Measurements from ENCODE around the gene MORN1. TPM values are rescaled to one million over a fixed set of nuclear protein-coding genes. Genes with fewer than 3 reads are reported as not detected.
A peak's percentile ranks its signal among the peaks of the same experiment; 100 is the strongest.

MORN1 gene
- total RNA-seq, 4 donors from 2014 or later = 5.7 to 13.4 (median 8.5) TPM

DNA sequence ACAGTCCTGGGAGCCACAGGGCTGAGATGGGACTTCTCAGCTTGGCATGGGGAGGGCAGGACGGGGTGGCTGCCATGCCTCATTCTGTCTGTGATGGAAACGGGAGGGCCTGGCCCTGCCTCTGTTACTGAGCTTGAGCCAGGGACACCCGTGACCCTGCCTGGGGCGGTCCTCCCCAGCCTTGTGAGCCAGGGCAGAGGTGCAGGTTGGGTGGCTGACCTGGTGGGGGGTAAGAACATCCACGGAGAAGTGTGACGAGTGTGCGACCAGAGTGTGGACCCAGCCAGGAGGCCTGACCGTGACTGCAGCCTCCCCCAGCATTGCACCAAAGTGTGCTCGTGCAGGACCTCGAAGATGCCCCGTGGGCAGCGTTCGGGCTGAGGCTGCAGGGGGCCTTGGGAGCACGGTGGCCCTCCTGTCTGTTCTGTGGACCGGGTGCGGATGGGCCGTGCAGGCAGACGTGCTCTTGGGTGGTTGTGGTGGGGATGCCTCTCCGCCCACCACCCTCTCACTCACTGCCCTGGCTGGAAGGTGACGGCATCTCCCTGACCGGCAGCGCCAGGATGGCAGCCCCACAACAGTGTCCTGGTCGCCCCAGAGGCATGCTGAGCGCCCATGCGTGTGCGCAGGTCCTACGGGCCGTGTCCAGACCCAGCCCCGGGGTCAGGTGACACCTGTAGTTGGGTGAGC, 117.8 kb downstream of the MORN1 start:
- Histone ChIP-seq H3K36me3 (no peaks in the 10 kb centered on the region), H3K4me3 (no peak overlapping the region), H3K27ac (peak overlapping the region; percentile 41), H3K4me1 (peaks cover 98% of the 10 kb centered on the region), H3K27me3 (no peaks in the 10 kb centered on the region), H3K9me3 (no peaks in the 10 kb centered on the region)
- DNase-seq (ENCODE audit: low spot score in 2 of 2) = no peak
- WGBS = 57% methylated on average over 6 of the region's 29 CpGs
- TF ChIP-seq POLR2A (IDR thresholded peaks at IDR 0.05) (no peak), POLR2AphosphoS5 (IDR thresholded peaks at IDR 0.05) (no peak), EP300 (IDR thresholded peaks at IDR 0.05) (no peak)
- TF ChIP-seq, protein P1, sequence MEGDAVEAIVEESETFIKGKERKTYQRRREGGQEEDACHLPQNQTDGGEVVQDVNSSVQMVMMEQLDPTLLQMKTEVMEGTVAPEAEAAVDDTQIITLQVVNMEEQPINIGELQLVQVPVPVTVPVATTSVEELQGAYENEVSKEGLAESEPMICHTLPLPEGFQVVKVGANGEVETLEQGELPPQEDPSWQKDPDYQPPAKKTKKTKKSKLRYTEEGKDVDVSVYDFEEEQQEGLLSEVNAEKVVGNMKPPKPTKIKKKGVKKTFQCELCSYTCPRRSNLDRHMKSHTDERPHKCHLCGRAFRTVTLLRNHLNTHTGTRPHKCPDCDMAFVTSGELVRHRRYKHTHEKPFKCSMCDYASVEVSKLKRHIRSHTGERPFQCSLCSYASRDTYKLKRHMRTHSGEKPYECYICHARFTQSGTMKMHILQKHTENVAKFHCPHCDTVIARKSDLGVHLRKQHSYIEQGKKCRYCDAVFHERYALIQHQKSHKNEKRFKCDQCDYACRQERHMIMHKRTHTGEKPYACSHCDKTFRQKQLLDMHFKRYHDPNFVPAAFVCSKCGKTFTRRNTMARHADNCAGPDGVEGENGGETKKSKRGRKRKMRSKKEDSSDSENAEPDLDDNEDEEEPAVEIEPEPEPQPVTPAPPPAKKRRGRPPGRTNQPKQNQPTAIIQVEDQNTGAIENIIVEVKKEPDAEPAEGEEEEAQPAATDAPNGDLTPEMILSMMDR (IDR thresholded peaks at IDR 0.05) = no peak

GRCh38 chr1:2272686-2273400, 118.5 kb downstream of the MORN1 start:
- Histone ChIP-seq H3K4me3 (no peak overlapping the region), H3K27me3 (no peaks in the 10 kb centered on the region), H3K9me3 (no peaks in the 10 kb centered on the region), H3K27ac (peak overlapping the region; percentile 41), H3K36me3 (no peaks in the 10 kb centered on the region), H3K4me1 (peaks cover 98% of the 10 kb centered on the region)
- 66% methylated on average over 19 of the region's 28 CpGs for WGBS
- TF ChIP-seq EP300 (IDR thresholded peaks at IDR 0.05) (no peak), POLR2A (IDR thresholded peaks at IDR 0.05) (no peak), POLR2AphosphoS5 (IDR thresholded peaks at IDR 0.05) (no peak)
- TF ChIP-seq, protein P1 (IDR thresholded peaks at IDR 0.05) = no peak
- no peak for DNase-seq (ENCODE audit: low spot score in 2 of 2)

DNA sequence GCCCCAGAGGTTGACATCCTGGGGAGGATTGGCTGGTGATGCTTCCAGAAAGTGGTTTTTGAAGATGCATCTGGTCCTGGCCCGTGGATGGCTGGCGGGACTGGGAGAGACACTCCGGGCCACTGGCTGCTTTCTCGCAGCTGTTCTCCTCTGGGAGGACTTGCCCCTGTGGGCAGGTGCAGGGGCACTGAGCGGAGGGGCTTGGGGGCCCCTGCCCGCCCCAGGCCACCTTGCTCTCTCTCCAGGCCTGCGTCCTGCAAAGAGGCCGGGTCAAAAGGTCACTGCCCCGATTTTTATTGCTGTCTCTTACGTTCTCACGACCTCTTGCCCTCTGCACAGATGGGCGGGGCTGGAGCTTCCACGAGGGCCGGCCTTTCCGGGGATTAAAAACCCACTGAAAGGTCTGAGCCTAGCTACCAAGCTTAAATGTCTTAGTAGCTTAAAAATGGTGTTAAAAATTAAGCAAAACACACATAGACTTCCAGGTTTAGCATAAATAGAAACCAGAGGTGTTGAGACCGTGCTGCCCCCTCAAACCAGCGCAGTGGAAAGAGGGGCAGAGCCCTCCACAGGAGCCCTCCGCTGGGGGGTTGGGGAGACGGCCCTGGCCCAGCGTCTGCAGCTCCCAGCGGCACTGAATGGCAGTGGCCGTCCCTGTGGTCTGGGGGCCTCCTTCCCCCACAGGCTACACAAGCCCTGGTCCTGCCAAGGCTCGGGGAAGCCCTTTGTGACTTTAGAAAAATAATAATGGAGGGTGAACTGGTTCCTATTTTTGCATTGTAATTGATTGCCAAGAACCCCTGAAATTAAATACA, 119.3 kb downstream of the MORN1 start:
- DNase-seq (ENCODE audit: low spot score in 2 of 2) = no peak
- no peak for TF ChIP-seq POLR2A (IDR thresholded peaks at IDR 0.05)
- no peak for TF ChIP-seq EP300 (IDR thresholded peaks at IDR 0.05)
- TF ChIP-seq POLR2AphosphoS5 (IDR thresholded peaks at IDR 0.05) = no peak
- TF ChIP-seq, protein P1 (IDR thresholded peaks at IDR 0.05) = no peak
- Histone ChIP-seq H3K4me1 (peaks cover 98% of the 10 kb centered on the region), H3K27ac (peak overlapping the region; percentile 18), H3K27me3 (no peaks in the 10 kb centered on the region), H3K4me3 (no peak overlapping the region), H3K9me3 (no peaks in the 10 kb centered on the region), H3K36me3 (no peaks in the 10 kb centered on the region)
- 56% methylated on average over 21 of the region's 23 CpGs for WGBS

Other genes starting within 250 kb of the MORN1 start
- gene FAAP20, start 196.8 kb downstream of the MORN1 start, total RNA-seq = 10 to 100 TPM; 18.6 to 47.3 (median 24.9) TPM
- gene SKI, start 163.2 kb downstream of the MORN1 start, total RNA-seq = 10 to 100 TPM; 51.8 to 91.2 (median 68.1) TPM
- gene RER1, start 287 bp upstream of the MORN1 start, total RNA-seq = 10 to 100 TPM; 56.9 to 86.5 (median 81.4) TPM
- gene PEX10, start 21.0 kb upstream of the MORN1 start, total RNA-seq = 10 to 100 TPM; 16.2 to 39.2 (median 27.3) TPM
- 100 to 1,000 TPM in 3 of 4 donors, 10 to 100 TPM in 1; 83.3 to 324 (median 130) TPM for gene PLCH2, start 84.7 kb upstream of the MORN1 start, total RNA-seq
- gene PANK4, start 135.0 kb upstream of the MORN1 start, total RNA-seq = 10 to 100 TPM; 17.7 to 36.0 (median 29.7) TPM
- gene HES5, start 138.7 kb upstream of the MORN1 start, total RNA-seq = 10 to 100 TPM in 1 of 4 donors, 1 to 10 TPM in 3; 2.6 to 12.0 (median 5.9) TPM
- 100 to 1,000 TPM in 1 of 4 donors, 10 to 100 TPM in 3; 33.3 to 111 (median 60.9) TPM for gene TNFRSF14, start 164.8 kb upstream of the MORN1 start, total RNA-seq
- gene PRXL2B, start 195.2 kb upstream of the MORN1 start, total RNA-seq = 10 to 100 TPM in 2 of 4 donors, 1 to 10 TPM in 2; 9.7 to 16.3 (median 10.7) TPM
- 1 to 10 TPM in 2 of 4 donors, not detected in 2; 2.2 to 2.6 TPM for gene MMEL1, start 241.5 kb upstream of the MORN1 start, total RNA-seq